ELF-1 (cell line): Measurements from ENCODE around the gene TRIM29.
A peak's percentile ranks its signal among the peaks of the same experiment; 100 is the strongest.
"Not testable (repeated sequence)": the region's sequence is repeated elsewhere in the genome, so short reads cannot be mapped to it uniquely, and the experiment has no call there.

ENCODE experiments used
- DNase-seq: peaks from one replicate; pipeline ENCODE4 v3.0.0-alpha.2; 2016; ENCODE audit warnings: low read depth, low spot score

TRIM29 gene

GRCh38 chr11:120137611-120138521 lies at the start of gene TRIM29:
TRIM29 (minus strand) TSS chr11:120138113; CDS start chr11:120138031, 82 bp downstream.
- peak; percentile 63 for DNase-seq

GRCh38 chr11:120186774-120187591 lies 49.1 kb upstream of the TRIM29 start:
- DNase-seq = no peak

- DNase-seq = no peak
These were observed 48.5 kb upstream of the TRIM29 start for GRCh38 chr11:120186456-120186773.

- DNase-seq = no peak
These were observed 48.0 kb upstream of the TRIM29 start for GRCh38 chr11:120185706-120186455.

GRCh38 chr11:120184946-120185705 lies 47.2 kb upstream of the TRIM29 start:
- no peak for DNase-seq

GRCh38 chr11:120184371-120184945 lies 46.5 kb upstream of the TRIM29 start:
- DNase-seq = no peak

GRCh38 chr11:120183701-120184141 lies 45.8 kb upstream of the TRIM29 start:
- no peak for DNase-seq

GRCh38 chr11:120182790-120183491 lies 45.0 kb upstream of the TRIM29 start:
- DNase-seq = peak; percentile 55

- DNase-seq = no peak
These were observed 44.5 kb upstream of the TRIM29 start for GRCh38 chr11:120182372-120182771.

- no peak for DNase-seq
These were observed 43.6 kb upstream of the TRIM29 start for GRCh38 chr11:120181376-120181975.

GRCh38 chr11:120180551-120181232 lies 42.8 kb upstream of the TRIM29 start:
- DNase-seq = peak; percentile 57

- DNase-seq = not testable (repeated sequence)
These were observed 42.1 kb upstream of the TRIM29 start for GRCh38 chr11:120180063-120180462.

GRCh38 chr11:120179057-120179672 lies 41.3 kb upstream of the TRIM29 start:
- peak; percentile 1 for DNase-seq

- peak; percentile 1 for DNase-seq
These were observed 40.7 kb upstream of the TRIM29 start for GRCh38 chr11:120178561-120179056.

GRCh38 chr11:120174866-120175265 lies 37.0 kb upstream of the TRIM29 start:
- DNase-seq = no peak

- no peak for DNase-seq
These were observed 35.9 kb upstream of the TRIM29 start for GRCh38 chr11:120173807-120174206.

GRCh38 chr11:120173019-120173705 lies 35.2 kb upstream of the TRIM29 start:
- no peak for DNase-seq
